ENCODE results near the gene MRPL54.

- TF ChIP-seq CTCF (IDR thresholded peaks at IDR 0.05 in 4 of 5, conservative IDR thresholded peaks at IDR 0.05 in 1 of 5), result no peak
- no peak for TF ChIP-seq POLR2A (IDR thresholded peaks at IDR 0.05)
Observed at GRCh38 chr19:3776479-3777040, 14.1 kb downstream of the MRPL54 start.
